GM12874 (cell line): ENCODE data around the gene SIK1.
"Not testable (repeated sequence)": the region's sequence is repeated elsewhere in the genome, so short reads cannot be mapped to it uniquely, and the experiment has no call there.

Source experiments
- TF ChIP-seq, protein P1 (sequence below): IDR thresholded peaks from 2 replicates; pipeline ENCODE4 v1.5.1; 2011; ENCODE audit warnings: low read depth, mild to moderate bottlenecking, control low read depth, low read length, moderate library complexity; ENCODE audit not compliant: insufficient read depth

The SIK1 gene

DNA sequence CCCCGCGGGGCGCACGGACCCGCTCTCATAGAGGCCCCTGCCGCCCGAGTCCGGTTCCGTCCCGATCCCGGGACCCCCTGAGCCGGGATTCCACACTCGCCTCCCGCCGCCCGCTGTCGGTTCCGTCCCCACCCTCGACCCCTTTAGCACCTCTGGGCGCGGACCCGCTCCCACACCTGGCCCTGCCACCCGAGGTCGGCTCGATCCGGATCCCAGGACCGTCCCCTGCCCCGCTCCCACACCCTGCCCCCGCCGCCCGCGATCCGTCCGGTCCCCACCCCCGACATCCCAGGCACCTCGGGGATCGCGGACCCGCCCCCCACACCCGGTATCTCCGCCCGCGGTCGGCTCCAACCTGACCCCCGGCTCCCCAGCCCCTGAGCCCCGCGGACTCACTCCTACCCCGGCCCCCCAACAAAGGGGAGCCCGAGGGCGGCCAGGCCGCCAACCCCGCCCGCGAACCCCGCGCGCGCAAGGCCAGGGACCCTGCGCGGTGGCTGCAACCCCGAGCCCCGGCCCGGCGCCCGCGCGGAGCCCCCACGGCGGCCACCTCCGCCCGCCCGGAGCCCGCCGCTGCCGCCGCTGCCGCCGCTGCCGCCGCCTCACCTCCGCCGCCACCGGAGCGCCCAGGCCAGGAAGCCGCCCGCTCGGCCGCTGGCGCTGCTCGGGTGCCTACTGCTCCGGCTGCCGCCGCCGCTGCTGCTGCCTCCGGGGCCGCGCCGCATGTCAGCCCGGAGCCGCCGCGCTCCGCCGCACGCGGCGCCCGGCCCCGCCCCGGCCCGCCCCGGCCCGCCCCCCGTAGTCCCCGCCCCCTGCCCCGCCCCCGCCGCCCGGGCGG lies at the start of gene SIK1:
Gene SIK1, minus strand, starts transcription at position 728 of the 838 bp plus-strand sequence. CDS start 953 bp downstream, outside the sequence.
- TF ChIP-seq, protein P1, sequence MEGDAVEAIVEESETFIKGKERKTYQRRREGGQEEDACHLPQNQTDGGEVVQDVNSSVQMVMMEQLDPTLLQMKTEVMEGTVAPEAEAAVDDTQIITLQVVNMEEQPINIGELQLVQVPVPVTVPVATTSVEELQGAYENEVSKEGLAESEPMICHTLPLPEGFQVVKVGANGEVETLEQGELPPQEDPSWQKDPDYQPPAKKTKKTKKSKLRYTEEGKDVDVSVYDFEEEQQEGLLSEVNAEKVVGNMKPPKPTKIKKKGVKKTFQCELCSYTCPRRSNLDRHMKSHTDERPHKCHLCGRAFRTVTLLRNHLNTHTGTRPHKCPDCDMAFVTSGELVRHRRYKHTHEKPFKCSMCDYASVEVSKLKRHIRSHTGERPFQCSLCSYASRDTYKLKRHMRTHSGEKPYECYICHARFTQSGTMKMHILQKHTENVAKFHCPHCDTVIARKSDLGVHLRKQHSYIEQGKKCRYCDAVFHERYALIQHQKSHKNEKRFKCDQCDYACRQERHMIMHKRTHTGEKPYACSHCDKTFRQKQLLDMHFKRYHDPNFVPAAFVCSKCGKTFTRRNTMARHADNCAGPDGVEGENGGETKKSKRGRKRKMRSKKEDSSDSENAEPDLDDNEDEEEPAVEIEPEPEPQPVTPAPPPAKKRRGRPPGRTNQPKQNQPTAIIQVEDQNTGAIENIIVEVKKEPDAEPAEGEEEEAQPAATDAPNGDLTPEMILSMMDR = not testable (repeated sequence)

DNA sequence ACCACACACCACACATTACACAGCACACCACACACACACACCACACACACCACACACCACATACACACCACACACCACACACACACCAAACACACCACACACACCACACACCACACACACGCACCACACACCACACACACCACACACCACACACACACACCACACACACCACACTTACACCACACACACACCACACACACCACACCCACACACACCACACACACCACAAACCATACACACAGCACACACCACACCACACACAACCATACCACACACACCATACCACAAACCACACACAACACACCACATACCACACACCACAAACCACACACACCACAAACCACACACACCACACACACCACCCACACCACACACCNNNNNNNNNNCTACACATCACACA lies 40.9 kb upstream of the SIK1 start:
- TF ChIP-seq, protein P1 = no peak

DNA sequence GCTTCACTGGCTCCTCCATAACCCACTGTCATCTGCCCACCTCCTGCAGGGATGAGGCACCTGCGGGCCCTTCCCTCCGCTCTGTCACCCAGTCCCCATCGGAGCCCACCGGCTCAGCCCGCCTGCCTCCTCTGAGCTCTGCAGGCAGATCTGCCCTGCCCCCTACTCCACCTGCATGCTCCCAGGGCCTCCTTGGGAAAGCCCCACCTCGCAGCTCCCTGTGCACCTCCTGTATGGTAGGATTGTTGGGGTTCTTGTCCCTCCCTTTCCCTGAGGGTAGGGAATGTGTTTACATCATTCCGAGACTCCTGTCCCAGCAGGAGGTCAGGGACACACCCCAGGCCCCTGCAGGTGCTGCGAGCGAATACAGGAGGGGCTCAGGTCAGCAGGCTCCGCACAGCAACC lies 50.5 kb downstream of the SIK1 start:
- TF ChIP-seq, protein P1 = no peak

DNA sequence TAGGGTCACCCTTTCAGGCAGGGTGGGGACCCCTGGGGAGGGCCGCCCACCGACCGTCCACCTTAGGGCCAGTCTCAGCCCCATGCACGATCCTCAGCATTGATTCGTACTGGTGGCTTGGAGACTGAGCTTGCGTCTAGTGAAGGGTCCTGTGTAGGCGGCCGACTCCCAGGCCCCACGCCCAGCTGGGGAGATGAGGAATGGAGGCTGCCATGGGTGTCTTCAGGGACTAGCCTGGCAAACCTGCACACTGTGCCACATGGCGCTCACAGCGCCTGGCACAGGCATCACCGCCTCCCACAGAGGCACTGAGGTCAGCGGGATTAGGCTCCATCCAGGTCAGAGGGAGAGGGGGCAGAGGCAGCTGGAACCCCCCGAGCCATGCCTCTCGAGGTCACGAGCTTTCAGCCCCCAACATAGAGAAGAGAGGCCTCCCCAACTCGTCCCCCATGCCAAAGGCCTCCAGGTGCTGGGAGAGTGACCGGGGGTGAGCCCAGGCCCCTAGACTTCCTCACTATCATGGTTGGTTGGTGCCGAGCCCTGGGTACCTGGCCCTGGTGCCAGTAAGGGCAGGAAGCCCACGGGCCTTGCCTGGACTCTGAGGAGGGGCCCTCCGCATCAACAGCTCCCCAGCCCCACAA lies 51.0 kb downstream of the SIK1 start:
- TF ChIP-seq, protein P1 = no peak

DNA sequence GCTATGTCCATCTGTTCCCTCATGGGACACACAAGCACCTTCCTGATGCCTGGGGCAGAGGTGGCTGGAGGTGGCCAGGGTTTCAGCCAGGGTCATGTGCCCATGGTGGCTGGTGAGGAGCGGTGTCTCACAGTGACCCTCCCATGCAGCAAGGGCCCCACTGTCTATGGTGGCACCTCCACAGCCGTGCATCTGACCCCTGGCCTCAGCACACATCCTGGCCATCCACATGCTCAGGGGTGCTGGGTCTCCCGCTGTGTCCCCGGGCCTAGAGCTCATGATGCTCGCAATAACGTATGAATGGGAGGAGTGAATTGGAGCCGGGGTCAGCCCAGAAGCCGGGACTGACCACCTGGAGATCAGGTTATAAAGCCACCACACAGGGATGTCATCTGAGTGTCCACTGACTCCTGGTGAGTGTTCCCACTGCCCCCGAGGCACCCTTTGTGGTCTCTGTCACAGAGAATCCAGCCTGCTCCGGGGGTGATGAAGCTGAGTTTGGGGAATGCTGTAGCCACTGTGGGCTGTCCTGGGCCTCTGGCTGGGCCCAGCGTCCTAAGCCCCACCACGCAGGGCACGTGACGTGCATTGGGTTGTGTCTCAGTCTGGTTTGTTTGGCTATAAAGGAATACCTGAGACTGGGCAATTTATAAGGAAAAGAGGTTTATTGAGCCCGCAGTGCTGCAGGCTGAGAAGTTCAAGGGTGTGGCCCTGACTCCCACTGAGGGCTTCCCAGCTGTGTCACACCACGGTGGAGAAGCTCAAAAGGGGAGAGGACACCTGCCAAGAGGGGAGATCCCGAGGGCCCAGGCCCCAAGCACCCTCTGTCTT lies 51.7 kb downstream of the SIK1 start:
- TF ChIP-seq, protein P1 = no peak

DNA sequence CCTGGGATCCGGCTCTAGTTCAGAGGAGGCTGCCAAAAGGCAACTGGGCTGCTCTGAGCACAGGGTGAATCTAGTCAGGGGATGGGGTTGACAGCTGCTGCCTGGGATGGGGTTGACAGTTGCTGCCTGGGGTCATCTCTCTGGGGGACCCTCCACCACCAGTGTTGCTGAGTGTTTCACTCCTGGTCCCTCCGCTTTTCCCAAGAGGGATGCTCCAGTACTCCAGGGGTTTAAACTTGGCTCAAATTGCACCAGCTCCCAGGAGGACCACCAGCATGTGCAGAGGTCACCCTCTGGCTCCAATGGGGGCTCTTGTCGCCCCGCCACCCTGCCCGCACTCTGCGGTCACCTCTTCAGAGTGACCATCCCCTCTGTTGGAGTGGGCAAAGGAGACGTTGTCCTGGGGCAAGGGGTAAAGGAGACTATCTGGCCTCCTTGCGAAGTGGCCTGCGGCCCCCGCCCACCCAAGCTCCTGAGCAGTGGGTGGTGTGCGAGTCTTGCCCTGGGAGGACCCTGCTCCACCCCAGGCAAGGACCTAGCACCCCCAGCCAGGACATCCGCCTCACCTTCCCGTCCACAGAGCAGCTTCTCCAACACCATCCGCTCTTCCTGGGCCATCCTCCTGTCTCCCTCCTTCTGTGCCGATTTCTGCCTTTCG lies 52.6 kb downstream of the SIK1 start:
- TF ChIP-seq, protein P1 = no peak
